Dedifferentiated amniotic fluid mesenchymal stem cell (primary cell): ENCODE data around the gene SEMA4C.
"Not testable (repeated sequence)": the region's sequence is repeated elsewhere in the genome, so short reads cannot be mapped to it uniquely, and the experiment has no call there.

Experiments
- DNase-seq: peaks from one replicate; pipeline ENCODE4 v3.0.0-alpha.2; 2016; ENCODE audit errors: extremely low spot score

SEMA4C gene

DNA sequence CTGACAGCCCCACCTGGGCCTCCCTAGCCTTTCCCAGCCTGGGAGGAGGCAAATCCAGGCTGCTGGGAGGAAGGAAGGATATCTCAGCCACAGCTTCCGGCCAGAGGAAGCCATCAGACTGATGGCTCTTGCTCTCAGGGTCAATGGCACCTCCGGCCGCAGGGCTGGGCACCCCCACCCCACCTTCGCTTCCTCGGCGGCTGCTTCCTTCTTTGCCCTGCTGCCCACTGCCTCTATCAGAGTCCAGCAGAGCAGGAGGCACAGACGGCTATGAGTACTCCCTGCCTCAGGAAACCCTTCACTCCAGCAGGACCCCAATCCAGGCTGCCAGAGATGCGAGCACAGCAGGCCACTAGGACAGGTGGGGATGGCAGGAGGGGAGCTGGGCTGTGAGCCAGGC is 3.3 kb downstream of the SEMA4C start:
- no peak for DNase-seq

DNA sequence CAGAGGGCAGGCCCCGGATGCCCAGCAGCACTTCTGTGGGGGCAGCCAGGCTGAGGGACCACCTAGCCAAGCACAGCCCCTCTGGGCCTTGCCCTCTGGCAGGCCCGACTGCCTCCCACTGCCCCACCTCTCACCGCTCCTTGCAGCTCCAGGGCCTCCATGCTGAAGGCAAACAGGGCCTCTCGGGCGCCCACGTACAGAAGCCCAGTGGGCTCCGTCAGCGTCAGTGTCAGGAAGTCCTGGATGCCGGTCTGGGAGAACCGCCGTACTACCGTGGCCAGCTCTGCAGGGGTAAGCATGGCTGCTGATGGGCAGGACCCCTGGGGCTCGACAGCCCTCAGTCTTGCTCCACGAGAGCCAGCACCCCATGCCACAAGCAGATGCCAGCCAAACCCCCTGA is 3.7 kb downstream of the SEMA4C start:
- no peak for DNase-seq

DNA sequence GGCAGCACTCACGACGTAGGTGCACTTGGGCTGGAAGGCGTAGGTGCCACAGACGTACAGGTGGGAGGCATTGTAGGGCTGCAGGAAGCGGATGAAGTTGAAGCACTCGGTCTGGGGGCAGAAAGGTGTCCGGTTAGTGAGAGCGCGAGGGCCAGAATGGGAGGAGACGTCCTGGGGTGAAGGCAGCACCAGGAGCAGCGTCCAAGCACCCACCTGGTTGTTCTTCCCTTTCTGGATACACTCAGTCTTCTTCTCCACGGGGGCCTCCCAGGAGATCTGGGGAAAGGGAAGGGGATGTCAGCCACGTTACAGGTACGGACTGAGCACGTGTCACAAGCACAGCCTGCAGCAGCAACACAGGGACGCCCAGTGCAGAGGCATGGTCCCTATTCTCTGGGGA is 4.2 kb downstream of the SEMA4C start:
- no peak for DNase-seq

DNA sequence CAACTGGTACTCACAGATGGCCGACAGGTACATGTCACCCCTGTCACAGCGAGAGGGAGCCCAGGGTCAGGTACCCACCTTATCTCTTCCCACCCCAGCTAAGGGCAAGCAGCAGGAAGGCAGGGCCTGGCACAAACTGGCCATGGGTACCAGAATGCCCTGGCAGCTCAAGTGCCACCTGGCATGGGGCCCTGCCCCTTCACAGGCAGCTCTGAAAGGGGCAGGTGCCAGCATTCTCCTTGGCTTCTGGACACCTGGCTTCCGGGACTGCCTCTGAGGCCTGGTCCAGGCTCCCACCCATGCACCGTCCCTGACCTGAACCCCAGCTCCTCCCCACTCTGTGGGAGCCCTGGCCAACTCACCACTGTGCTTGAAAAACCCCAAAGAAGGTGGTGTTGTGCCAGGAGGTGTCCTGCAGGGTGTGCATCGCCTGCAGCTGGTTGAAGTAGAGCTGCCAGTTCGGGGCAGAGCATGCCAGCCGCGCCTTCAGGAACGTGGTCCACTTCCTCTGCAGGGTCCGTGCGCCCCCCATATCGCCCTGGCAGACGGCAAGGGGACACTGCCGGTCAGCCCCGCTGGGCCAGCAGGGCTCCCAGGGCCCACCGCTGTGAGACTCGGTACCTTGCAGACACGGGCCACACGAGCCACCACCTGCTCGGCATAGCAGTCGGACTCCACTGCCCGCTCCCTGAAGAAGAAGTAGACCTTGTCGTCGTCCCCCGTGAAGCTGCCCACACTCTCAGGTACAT is 5.4 kb downstream of the SEMA4C start:
- DNase-seq, result no peak

DNA sequence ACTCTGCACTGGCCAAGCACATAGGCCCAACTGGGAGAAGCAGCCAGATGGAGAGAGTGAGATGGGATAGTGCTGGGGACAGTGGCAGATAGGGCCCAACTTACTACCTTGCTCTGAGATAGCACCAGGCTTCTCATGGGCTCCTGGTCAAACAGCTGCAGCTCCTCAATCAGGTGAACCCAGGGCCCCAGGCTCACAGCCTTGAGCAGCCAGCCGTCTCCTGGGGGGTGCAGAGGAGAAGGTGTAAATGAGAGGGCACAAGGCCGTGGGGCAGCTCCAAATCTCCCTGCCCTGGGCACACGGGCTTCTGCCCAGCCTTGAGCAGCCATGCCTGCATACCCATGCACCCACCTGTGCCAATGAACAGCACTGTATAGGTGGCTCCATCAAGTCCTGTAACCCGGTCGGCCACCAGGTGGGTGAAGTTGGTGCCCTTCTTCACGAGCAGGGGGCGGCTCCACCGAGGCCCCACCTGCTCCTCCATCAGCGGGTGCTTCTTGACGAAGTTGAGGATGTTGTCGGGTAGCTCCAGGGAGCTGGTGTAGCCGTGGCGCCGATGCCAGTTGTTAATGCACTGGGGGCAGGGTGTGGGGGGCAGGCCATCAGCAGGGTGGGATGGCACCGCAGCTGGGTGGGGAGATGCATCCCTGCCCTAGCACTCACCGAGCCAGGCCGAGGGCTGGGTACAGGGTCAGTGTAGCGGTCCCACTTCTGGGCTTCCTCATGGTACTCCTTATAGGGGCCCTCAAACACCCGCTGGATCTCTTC is 6.1 kb downstream of the SEMA4C start:
- no peak for DNase-seq

DNA sequence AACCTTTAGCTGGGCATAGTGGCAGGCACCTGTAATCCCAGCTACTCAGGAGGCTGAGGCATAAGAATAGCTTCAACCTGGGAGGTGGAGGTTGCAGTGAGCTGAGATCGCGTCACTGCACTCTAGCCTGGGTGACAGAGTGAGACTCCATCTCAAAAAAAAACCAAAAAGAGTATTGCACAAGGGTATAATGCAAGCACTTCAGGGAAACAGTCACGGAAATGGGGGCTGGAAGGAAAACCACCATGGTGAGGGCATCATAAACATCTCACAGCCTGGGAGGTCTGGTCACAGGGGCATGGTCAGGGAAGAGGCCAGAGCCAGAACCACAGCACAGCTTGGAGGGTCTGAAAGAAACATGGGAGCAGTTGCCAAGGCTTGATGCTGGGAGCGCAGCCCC is 6.8 kb downstream of the SEMA4C start:
- DNase-seq, result not testable (repeated sequence)

DNA sequence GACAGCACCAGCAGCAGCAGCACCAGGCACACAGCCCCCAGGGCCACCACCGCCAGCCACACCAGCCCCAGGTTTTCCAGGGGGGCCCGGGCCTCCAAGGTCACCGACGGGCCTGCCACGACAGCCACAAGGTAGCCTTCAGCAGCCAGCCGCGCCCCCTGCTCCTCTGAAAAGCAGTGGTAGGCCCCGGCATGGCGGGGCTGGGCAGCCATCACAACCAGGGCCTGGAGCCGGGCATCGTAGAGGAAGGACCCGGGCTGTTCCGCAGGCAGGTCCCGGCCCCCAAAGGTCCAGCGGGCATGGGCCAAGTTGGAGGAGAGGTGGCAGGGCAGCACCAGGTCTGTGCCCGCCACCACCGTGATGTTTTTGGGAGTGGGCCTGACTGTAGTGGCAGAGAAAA is 8.8 kb downstream of the SEMA4C start:
- DNase-seq, result no peak

DNA sequence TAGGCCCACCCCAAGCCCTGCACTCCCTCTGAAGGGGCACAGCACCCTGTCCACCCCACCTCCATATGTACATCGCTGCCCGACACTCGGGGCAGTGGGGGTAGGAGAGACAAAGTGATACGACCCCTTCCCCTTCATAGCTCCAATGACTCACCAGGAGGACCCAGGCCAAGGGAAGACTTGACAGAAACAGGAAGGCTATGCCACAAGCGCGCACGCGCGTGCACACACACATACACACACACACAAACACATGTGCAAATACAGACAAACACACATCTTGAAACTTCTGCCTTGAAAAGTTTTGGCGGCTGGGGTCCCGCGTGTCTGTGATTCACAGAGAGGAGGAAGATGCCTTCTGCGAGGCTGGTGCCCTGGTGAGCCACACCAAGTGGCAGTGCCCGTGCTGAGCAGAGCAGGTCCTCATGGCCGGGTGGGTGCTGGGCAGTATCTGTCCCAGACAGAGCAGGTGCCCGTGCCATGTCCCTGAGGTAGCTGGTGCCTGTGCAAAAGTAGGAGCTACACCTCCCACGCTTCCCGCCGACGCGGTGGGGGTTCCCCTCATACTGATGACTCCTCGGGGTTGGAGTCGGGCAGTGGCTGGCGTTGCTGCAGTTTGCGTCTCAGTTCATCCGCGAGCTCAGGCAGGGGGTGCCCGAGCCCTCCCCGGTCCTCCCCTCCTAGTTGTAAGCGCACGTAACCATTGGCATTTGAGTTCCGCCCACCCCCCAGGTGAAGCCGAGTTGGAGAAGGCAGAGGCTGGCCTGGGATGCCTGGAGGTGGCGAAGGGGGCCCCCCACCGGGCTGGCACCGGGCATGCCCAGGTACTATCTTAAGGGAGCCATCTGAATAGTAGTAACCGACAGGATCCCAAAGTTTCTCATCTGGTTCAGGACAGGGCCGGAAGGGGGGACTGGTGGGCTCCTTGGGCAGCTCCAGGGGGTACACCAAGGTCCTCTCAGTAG is 9.5 kb downstream of the SEMA4C start:
- DNase-seq, result no peak

DNA sequence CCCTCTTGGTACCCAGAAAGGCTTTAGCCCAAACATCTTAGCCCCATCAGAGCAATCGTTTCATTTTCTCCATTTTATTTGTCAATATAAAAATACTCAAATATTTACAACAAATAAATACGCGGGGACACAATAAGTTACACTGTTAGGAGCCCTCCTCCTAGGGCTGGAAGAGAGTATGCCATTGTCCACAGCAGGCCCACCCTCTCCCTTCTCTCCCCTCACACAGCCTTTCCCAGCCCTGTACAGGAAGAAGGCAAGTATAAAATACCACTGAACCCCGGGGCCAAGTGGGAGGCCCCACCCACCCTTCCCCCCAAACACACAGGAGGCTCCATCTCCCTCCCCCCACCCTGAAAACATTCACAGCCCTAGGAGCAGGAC is 10.2 kb downstream of the SEMA4C start:
- no peak for DNase-seq

DNA sequence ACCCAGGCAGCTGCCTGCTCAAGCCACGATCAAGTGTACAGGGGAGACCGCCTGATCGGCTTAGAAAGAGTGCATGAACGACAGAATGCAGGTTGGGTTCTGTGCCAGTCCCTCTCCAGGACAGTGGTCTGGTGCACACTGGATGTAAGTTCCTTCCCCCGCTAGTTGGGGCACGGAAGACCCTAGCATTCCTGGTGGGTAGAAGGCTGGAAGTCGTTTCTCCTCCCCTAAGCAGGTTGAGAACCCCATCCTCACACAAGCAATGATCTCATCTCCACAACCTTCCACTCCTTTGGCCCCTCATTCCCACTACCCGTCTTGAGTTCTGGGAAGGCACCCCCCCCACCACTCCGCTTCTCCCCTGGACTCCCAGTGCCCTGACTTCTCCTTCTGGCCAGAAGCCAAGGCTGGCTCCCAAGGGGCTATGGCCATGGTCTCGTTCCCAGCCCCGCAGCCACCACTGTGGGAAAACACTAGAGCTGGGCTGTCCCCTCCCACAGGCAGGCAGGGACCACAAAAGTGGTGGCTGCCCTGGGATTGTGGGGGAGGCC is 10.7 kb downstream of the SEMA4C start:
- DNase-seq, result no peak

DNA sequence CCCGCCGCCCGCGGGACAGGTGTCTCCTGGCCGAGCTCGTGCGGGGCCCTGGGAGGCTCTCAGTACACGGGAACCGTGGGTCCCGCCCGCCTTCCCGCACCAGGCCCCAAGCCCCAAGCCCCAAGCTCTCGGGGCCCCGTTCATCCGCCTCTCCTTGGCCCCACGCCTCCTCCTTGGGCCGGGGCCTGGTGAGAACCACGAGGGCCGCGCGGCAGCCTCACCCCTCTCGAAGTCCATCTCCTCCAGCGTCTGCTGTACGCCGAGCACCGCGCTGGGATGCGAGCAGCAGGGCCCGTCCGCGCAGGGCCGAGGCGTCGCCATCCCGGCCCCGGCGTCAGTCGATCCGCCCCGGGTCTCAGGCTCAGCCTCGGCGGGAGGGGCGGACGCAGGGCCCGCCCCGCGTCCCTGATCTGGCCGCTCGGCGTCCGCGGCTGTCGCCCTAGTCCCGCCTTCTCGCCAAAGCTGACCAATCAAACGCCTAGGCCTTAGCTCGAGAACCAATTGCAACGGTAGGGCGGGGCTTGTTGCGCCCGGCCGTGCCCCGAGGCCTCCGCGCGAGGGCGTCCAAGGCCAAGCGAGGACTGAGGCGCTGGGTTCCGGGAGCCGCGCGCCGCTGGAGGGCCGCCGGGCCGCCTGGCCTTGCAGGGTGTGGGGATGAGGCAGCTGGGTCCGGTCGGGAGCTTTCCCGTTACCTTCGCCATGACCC is 12.1 kb downstream of the SEMA4C start, which contains the start of gene ANKRD39:
ANKRD39 (minus strand) TSS at position 350 of the 706 bp plus-strand sequence; CDS start at position 321, 29 bp downstream.
- peak; percentile 97 for DNase-seq

DNA sequence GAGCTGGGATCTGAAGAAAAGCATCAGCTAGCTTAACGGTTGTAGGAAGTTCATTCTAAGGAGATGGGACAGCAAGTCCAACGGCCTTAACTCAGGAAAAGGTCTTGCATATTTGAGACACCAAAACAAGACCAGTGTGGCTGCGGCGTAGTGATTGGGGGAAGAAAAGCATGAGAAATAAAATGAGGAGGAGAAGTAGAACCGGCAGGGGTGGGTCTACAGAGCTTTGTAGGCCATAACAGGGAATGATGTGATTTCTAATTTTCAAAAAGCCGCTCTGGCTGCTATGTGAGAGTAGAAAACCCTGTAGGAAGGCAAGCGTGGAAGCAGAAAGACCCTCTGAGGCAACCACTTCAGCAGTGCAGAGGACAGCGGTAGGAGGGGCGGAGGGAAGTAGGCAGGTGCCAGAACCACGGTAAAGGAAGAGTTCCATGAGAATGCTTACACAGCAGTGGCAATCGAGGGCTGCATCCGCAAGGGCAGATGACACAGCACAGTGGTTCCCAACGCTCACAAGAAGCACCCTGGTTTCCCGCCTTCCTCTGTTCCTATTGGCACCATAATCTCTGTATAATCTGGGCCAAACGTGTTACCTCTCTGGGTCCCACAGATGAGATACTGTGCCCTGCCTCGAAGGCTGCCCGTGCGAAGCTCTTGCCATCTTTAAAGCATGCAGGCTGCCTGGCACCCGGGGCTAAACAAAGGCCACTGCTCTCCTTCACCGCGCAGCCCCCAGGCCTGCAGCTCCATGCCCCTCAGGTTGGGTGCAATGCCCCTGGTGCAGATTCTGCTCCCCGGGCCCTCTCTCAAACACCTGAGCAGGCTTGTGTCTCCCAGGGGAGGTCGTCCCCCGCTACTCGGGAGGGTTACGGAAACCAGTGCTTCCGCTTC is 12.9 kb downstream of the SEMA4C start:
- no peak for DNase-seq

DNA sequence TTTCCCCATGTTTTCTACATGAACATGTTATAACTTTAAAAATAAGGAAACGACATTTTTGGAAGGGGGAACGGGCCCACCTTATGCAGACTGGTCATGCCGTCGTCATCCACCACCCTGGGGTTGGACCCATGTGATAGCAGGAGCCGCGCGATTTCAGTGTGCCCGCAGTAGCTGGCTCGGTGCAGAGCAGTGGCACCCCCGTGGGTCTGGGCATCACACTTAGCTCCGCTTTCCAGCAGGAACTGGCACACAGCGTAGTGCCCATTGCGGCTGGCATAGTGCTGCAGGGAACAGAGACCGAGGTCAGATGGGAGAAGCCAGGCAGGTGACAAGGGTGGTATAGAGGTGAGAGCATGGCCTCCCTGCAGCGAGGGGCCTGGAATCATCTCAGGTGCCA is 16.6 kb downstream of the SEMA4C start:
- no peak for DNase-seq

DNA sequence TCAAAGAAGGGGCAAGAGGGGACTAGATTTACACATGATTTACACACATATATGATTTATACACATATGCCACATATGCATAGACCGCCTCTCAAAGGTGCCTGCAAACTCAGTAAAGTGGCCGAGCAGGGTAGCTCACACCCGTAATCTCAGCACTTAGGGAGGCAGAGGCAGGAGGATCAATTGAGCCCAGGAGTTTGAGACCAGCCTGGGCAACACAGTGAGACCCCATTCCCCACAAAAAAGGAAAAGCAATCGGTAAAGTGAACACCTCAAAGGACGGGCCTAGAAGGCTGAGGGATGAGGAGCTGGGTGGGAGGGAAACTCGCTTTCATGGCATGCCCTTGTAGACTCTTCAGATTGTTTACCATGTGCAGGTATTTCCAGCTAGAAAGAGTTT is 17.2 kb downstream of the SEMA4C start:
- no peak for DNase-seq

DNA sequence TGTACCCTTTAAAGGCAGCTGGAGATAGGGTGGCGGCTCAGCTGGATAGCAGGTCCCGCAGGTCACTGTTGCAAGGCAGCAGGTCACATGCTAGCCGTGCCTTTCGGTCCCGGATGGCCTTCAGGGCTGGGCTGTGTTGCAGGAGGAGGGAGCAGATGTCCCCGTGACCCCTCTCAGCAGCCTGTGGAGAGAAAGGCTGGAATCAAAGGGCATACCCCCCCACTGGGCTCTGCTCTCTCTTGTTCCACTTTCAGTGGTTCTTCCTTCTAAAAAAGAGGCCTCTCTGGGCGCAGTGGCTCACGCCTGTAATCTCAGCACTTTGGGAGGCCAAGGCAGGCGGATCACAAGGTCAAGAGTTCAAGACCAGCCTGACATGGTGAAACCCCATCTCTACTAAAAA is 21.6 kb downstream of the SEMA4C start:
- no peak for DNase-seq

DNA sequence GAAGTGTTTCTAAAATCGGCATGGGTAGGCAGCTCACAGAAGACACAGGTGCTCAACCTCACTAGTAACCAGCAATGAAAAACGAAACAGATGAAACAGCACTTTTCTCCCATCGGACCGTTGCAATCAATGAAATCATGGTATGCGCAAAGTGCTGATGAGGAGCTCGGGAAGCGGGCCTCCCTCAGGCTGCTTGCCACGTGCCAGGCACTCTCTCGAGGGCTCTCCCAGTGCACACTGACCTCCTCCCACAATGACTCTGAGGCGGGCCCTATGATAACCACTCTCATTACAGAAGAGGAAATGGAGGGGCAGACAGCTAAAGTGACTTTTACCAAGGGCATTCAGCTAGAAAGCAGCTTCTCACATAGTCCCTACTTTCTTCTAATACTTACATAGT is 22.3 kb downstream of the SEMA4C start:
- DNase-seq, result no peak

DNA sequence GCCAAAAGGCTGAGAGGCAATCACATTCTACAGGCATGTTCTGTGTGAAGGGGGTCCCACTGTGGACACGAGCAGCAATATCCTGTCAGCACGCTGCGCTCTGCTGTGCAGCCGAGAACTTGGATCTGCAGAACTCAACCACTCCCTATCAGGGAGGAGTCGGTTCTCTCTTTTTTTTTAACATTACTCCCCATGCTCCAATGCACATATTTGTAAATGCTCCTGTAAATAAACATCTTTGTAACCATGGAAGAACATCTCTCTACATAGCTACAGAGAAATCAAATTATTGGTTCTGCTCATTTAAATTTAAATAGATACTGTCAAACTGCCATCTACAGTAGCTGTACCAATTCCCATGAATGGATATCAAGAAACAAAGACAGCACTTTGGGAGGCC is 23.1 kb downstream of the SEMA4C start:
- no peak for DNase-seq

DNA sequence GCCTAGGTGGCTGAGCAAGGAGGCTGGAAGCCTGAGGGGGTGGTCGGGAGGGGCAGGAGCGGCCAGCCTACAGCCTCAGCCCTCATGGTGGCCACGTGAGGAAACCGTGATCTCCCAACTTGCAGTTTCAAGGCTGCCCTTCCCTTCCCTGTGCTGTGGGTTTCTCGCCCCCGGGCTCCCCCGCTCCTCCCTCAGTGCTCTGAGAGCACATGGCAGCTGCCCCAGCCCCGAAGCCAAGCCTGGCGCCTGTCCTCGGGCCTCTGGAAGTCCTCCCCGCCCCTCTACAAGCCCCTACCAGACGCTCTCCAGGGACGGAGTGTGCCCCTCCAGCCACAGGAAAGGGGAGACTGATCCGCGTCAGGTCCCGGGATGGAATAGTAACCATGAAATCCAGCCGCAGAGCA is 25.5 kb downstream of the SEMA4C start:
- no peak for DNase-seq

DNA sequence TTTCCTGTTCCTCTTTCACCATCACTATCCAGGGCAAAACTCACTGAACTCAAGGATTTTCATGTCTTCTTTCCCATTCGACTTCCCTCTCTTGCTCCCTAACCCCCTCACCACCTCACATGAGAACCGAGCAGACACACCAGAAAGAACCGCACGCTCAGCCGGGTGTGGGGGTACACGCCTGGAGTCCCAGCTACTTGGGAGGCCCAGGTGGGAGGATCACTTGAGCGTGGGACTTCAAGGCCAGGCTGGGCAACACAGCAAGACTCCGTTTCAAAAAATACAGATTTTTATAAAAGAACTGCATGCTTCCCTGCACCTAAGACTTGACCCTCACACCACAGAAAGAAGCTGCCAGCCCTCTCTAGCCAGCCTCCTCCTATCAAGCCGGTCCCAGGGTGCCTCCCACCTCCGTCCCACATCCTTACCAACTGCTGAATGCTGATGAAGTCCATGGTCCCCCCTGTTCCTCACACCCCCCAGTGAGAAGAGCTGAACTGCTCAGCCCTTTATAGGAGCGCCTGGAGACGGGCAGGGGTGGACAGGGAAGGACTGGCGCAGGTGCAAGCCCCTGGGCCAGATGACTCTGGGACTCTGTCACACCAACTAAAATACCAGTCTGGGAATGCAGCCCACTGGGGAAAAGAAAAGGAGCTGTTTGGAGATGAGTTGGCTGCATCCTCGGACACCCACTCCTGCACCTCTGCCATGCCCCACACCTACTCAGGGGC is 26.2 kb downstream of the SEMA4C start, which contains the start of gene ANKRD23:
ANKRD23 (minus strand) TSS at position 484 of the 731 bp plus-strand sequence; CDS start at position 455, 29 bp downstream.
- DNase-seq, result no peak
